ENCODE results near the gene ZNF248.
"Not testable (repeated sequence)": the region's sequence is repeated elsewhere in the genome, so short reads cannot be mapped to it uniquely, and the experiment has no call there.

The ZNF248 gene

DNA sequence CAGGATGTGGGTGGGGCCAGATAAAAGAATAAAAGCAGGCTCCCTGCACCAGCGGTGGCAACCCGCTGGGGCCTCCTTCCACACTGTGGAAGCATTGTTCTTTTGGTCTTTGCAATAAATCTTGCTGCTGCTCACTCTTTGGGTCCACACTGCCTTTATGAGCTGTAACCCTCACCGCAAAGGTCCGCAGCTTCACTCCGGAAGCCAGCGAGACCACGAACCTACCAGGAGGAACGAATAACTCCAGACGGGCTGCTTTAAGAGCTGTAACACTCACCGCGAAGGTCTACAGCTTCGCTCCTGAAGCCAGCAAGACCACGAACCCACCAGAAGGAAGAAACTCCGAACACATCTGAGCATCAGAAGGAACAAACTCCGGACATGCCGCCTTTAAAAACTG is 119.2 kb downstream of the ZNF248 start:
- DNase-seq: not testable (repeated sequence)

- no peak for DNase-seq
Observed at GRCh38 chr10:37737336-37737735, 120.1 kb downstream of the ZNF248 start.

DNA sequence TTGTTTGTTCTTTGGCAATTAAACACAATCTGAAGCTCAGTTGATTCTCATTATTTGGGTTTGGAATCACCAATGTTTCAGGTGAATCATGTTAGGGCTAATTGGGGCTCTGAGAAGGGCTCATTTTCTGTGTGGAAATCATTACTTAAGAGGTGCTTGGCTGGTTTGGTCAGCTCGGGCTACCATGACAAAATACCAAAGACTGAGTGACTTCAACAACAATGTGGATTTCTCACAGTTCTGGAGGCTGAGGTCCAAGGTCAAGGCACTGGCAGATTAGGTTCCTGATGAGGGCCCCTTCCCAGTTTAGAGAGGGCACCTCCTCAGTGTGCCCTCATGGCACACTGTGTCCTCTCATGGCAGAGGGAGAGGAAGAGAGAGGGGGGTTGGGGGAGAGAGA is 121.3 kb downstream of the ZNF248 start:
- DNase-seq: no peak

- no peak for DNase-seq
Observed at GRCh38 chr10:37734971-37735370, 122.4 kb downstream of the ZNF248 start.

Measured in femur (tissue), 1 donor.